Colon (tissue), 2 donors: ENCODE results near the gene RAP1GAP2.
"Not testable (repeated sequence)": the region's sequence is repeated elsewhere in the genome, so short reads cannot be mapped to it uniquely, and the experiment has no call there.

Source experiments
- FAIRE-seq: peaks from 2 replicates; lab custom pipeline; 2012; peaks lifted over from hg19 to GRCh38; lab: Jason Lieb, UNC
- donor health status: control.
- donor health status: control.

Gene RAP1GAP2

DNA sequence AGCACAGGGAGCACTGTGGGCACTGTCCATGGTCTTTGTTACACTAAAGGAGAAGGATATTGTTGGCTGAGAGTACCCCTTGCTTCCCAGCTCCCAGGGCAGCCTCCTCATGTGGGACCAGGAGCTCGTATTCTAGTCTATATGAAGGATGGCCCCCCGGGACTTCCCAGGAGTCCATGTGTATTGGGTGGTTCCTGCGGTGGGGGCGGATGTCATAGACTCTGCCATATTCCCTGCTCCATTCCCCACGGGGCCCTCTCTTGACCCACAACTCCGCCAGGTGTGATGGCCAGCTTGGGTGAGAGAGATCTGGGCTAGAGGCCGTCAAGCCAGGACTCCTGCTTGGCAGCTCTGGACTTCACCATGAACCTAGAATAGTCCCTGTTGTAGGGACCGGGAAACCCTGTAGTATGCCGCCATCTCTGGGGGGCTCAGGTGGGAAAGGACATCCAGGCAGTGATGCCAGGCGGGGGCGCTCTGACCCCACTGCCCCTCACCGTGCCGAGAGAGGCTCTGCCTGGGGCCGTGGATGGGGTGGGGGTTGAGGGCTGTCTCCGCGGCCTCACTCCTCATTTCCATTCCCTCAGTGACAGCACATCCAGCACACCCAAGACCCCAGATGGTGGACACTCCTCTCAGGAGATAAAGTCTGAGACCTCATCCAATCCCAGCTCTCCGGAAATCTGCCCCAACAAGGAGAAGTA, 229.3 kb downstream of the RAP1GAP2 start:
- FAIRE-seq, result no peak

DNA sequence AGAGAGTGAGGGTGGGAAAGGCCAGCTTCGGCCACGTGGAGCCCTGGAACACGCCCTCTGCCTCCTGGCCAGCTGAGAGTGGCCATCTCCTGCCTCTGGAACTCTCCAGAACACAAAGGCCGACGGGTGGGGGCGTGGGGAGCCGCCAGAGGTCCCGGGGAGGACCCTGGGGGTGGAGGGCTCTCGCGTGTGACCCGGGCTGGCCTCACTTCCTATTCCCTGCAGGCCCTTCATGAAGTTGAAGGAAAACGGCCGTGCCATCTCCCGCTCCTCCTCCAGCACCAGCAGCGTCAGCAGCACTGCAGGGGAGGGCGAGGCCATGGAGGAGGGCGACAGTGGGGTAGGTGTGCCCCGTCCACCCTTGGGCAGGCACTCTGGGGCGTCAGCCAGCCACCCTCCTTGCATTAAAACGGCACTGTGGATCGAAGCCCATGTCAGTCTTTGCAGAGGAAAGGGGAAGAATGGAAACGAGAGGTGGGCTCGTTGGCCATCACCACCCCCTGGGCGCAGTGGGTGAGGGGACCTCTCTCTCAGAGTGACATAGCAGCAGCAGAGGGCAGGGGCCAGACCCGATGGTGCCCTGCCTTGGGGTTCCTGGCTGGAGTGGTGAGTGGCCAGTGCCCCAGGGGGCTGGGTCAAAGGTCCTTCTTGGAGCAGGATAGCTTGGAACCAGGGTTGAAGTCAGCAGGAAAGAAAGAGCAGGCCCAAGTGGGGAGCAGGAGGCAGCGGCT, 230.1 kb downstream of the RAP1GAP2 start:
- no peak for FAIRE-seq

DNA sequence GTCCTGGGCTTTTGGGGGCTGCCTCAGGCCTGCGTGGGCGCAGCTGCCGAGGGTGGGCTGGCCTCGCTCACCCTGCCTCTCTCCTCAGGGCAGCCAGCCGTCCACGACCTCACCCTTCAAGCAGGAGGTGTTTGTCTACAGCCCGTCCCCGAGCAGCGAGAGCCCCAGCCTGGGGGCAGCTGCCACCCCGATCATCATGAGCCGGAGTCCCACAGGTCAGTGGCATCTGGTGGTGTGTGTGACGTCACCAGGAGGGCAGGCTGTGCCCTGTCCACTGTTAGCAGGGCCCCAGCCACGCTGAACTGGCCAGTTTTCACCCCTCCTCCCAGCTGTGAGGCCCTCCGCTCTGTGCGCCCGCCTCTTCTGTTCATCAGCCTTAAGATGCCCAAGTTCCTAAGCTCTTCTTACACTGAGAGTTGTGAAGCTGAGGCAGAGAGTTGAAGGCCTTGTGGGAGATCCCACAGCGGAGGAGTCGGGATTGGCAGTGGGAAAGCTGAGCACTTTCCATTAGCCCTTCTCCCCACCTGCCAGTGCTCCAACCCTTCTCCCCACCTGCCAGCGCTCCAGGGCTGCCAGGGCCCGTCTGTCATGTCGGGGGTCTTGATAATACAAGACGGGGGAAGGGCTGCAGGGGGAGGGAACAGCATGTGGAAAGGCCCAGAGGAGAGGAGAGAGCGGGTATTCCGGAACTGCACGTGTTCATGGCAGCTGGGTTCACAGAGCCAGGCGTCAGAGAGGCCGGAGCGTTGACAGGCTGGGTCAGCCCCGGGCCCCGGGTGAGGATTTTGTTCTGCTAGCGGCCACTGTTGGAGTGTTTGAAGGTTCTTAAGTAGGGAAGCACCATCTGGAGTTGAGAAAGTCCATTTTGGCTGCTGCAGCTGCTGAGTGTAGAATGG, 230.9 kb downstream of the RAP1GAP2 start:
- FAIRE-seq, result no peak

DNA sequence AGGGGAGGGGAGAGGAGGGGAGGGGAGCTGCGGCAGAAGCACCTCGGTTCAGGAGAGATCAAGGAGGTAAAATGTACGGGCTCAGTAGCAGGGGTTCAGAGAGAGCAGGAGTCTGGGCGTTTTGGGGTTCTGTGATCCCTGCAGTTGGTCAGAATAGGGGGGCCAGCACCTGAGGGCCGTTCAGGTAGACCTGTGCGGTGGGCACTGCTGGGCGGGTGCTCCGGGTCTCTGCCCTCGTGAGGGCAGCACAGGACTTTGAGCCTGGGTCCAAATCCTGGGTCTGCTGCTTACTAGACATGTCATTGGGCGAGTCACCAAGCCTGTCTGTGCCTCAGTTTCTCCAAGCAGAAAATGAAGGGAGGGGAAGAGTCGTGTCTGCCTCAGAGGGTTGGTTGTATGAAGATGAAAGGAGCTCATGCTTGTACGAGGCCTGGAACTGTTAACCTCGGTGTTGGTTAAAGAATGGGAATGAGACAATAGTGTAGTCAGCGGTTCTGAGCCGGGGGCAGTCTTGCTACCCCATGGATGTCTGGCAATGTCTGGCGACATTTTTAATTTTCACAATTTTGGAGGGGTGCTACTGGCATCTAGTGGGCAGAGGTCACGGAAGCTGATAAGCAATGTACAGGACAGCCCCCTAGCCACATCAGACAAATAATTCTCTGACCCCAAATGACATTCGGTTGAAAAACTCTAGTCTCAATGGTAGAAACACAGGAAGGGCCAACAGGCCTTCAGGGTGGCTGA, 231.7 kb downstream of the RAP1GAP2 start:
- FAIRE-seq, result no peak

DNA sequence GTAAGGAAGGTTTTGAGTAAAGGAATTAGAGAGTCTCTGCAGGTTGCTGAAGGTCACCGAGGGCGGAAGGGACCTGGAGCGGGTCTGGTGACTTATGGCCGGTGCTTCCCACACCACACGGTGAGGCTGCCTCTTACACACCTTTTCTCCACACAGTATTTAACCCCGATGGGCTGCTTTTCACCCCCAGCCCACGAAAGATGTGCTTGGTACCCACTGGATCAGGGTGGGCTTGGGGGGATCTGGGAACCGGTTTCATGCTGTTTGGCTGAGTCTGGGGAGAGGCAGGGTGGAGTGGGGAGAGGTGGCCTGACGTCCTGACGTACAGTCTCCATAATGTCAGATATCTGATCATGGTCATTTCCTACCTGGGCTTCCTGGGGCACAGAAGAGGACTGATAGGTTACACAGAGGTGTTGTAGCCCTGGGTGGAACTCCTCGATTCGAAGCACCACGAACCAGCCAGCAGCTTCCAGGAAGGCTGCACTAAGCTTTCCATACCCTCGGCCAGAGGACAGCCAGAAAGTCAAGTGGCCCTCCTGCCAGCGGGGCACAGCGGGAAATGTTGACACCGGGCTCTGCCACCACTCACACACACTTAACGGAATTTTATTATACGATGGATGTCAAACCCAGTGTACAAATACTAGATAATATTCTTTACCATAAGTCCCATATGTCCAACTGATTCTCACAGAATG, 233.1 kb downstream of the RAP1GAP2 start:
- FAIRE-seq, result no peak

DNA sequence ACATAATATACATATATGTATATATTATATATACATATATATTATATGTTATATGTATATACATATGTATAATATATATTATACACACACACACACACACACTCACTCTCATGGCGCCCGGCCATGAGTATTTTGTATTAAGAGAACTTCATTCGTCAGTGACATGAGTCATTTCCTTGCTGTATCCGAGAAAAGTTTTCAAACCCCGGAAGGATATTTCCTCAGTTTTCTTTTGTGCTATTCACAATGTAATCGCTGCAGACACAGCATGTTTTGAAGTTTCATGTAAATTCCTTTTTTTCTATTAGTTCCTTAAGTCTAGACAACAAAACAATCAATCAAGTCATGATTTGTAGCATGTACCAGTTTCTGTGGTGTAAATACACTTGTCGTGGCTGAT, 233.9 kb downstream of the RAP1GAP2 start:
- FAIRE-seq, result no peak

DNA sequence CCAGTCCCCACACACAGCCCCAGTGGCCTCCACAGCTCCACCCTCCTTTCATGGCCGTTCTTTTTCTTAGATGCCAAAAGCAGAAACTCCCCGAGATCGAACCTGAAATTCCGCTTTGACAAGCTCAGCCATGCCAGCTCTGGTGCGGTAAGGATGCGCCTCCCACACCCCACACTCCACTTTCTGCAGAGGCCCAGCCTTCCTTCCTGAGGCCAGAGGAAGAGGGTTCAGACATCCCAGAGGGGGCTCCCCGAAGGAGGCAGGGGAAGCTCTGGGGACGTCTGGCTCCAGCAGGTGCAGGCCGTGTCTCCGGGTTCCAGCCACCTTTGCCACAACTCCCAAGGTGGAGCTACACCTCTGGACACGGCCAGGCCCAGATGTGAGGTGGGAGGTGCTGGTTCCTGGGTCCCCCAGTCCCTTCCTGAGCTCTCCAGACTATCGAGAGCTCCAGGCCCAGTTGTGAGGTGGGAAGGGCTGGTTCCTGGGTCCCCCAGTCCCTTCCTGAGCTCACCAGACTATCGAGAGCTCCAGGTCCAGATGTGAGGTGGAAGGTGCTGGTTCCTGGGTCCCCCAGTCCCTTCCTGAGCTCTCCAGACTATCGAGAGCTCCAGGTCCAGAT, 234.7 kb downstream of the RAP1GAP2 start:
- not testable (repeated sequence) for FAIRE-seq

DNA sequence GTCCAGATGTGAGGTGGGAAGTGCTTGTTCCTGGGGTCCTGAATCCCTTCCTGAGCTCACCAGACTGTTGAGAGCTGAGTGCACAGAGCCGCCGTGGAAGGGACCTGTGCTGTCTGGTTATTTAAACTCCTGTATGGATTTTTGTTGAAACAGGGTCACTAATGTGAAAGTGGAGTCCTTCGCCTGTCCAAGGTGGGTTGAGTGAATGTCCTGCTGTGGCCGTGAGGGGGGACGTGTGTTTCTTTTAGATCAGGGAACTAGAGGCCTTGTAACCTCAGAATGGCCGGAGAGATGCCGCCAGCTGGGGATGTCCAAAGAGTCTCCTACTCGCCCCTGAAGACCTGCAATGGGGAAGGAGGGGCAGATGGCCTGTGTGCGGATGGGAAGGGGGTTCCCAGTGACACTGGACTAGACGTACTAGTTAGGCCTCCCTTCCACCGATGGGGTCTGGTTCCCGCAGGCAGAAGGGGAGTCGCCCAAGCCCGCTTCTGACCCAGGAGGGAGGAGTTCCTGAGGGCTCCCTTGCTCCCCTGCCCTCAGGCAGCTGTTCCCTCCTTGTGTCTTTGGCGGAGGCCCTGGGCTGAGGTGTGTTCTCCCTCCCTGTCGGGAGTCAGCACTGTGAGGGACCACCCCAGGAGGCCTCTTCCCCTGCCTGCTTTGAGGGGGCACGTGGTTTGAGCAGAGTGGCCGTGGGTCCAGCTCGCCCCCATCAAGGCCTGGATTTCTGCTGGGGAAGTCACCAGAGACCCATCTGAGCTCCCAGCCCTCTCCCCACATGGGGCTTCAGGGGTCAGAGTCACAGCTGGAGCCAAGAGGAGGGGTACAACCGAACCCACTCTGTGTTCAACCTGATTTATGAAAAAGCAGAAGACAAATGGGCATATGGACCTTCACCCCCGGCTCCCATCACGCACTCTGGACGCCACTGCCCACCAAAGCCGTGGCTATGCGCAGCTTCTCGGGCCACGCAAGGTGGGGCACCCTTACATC, 236.3 kb downstream of the RAP1GAP2 start:
- no peak for FAIRE-seq

DNA sequence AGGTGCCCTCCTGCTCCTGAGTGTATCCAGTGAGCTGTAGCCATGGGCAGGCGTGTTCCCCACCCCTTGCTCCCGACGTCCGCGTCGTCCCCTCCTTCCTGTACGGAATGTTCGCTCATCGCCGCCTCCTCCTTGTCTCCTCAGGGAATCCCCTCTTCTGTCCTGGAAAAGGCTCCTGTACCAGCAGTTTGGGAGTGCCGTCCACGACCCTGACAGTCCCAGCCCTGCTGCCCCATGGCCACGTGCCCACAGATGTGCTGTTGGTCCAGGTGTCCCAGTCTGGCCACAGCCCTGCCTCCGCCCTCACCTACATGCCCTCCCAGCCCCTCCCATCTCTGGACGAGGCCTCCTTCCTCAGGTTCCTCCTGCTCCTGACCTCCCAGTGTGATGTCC, 237.0 kb downstream of the RAP1GAP2 start:
- no peak for FAIRE-seq

DNA sequence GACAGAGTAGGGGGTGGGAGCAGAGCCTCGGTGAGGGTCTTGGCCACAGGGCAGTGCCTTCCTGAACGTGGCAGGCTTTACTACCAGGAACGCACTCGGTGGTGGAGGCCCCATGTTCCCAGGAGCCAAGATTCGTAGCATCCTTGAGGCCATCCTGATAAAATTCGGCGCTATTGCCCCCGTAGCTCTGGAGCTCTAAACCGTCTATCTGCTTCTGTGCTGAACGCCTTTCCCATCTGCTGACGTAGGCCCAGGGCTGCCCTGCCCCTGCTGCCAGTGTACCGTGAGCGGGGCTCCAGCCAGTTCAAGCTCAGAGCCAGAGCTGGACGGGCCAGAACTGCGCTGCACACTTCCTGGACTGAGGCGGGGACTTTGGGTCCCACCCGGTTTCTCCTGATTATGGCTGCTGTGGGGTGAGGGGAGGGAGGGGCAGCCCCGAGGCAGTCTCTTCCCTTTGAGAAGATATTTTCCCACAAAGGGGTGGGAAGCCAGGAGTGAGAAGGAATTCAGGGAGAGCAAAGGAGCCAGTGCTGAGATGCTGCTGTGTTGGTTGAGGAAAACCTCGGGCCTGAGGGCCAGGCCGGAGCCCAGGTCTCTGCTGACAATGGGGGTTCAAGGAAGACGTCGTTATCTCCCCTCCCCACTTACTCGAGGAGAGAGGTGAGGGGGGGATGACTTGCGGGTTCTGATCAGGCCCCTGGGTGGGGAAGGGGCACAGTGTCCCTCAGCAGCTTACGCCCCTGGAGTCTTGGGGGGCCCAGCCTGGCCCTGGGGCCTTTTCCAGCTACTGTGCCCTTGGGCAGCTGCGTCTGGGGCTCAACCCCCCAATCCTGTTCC, 237.7 kb downstream of the RAP1GAP2 start:
- no peak for FAIRE-seq

DNA sequence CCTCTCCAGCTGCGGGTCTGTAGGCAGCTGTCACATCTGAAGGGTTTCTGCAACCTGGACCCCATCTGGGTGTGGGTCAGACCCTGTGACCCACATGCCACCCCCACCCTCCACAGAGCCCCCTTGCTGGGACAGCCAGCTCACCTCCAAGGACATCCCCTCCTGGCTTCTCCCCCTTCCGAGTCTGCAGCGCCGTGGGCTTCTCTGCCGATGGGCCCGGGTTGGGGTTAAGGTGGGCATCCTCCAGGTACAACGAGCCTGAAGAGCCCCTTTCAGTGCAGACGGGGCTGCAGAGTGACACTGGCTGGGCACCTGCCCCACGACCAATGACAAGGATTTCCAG, 238.3 kb downstream of the RAP1GAP2 start:
- FAIRE-seq, result no peak

DNA sequence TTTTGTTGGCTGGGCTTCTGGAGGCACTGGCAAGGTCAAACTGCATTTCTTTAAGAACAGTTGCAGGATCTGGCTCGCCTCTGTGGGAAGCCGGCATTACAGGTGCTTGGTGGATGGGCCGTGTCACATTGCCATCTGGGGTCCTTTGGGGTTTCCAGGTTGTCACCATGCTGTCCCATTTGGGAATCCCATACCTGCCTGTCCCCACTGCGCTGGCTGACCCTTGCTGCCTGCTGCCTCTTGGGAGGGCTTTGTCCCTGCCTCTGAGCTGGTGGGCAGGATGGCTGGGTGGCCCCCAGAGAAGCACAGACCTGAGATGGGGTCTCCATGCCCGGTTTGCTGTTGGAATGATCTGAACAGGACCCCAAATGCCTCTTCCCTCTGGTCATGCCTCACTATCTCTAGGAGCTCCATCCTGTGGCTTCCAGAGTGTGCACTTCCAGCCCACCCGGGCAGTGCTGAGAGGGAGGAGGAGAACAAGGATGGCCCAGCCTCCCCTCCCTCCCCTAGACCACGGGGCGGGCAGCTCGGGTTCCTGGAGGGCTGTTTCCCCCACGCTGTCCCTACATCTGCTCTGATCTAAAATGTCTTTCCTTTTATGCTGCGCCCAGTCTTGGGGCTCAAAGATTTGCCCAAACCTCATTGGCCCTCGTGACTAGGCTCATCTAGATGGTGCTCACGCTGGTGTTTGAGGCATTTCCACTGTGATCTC, 239.2 kb downstream of the RAP1GAP2 start:
- no peak for FAIRE-seq

DNA sequence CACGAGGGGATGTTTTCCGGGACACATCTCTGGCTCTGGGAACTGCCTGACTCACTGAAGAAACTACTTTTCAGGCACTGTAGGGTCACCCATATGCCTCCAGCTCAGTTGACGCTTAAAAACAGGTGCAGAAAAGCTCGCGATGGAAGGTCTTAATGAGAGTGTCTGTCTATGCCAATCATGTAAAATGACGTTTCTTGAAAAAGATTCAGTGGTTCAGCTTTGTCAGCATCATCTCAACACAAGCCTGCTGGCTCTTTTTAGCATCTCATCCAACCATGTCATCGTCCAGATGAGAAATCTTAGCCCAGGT, 239.7 kb downstream of the RAP1GAP2 start:
- FAIRE-seq, result no peak

DNA sequence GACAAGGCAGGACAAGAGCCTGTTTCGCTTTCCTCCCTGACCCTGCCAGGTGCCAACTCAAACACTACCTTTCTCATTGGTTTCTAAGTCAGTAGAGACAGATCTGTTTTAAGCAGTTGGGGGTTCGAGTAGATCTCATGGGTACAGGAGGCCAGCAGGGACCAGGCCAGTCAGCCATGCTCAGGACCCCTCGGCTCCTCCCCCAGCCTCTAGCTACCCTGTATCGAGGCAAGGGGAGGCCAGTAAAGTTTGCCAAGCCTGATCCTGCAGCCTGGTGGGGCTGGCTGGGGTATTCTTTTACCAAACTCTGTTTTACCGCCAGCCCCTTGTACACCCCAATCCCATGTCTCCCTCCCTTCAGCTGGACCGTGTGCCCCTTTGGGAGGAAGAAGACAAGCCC, 240.6 kb downstream of the RAP1GAP2 start:
- no peak for FAIRE-seq

DNA sequence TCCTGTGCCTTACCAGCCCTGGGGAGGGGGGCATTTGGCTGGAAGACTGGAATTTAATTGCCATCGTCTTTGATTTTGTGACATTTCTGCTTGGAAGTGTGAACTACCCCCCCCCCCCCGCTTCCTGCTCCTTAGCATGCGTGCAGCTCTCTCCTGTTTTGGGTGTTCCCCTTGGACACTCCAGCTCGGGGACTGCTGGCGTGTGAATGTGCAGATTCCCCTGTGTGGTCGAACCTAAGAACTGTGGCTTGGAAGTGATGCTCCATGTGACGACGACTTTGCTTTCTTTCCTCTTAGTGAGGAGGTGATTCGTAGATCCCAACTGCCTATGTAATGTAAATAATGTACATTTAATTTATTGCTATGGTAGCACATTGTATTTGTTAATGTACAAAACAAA, 241.0 kb downstream of the RAP1GAP2 start:
- no peak for FAIRE-seq

DNA sequence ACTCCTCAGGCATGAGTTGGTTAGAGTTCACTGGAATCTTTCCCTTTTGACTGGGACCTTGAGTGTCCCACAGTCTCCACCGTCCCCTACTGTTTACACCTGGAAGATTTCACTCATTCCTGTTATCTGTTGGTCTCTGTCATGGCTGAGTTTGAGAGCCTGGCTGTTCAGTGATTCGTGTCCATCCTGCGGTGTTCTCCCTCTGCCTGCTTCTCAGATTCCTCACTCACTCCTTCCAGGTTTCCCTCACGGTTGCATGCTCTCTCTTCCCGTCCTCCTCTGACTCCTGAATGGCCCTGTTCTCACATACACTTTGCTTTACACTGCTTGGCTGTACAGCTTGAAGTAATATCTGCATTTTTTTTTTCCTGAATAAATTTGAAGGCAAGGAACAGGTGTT, 242.7 kb downstream of the RAP1GAP2 start:
- no peak for FAIRE-seq

DNA sequence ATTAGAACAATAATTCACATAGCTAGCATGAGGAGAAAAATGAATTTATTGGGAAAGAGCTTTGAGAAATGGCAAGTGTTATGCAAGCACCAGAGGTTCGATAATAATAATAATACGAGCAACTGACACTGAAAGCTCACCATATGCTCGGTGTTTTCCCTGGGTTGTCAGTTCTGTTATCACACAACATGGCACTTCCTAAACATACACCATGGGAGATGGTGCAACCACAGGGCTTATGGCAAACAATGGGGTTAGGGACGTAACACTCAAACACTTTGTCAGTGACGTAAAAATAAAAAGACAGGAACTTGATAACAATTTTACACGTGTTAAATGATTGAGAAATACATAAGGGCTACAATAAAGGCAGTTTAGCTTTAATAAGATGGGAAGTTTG, 243.5 kb downstream of the RAP1GAP2 start:
- FAIRE-seq, result no peak

DNA sequence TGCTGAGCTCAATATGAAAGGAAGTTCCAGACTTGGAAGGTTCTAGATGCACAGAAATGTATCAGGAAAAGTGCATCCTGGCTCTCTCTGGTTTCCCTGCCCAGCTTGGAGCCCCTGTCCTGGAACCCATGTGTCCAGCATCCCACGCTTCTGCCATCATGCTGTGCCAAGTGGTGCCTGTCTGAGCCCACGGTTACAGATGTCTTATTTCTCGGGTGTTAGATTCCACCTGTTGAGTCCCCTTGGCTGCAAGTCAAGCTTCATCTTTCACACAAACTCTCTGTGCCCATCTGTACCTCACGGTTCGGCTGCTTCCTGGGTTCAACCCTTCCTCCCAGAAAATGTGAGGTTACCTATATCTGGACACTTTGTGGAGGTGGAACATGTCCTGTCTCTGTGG, 244.6 kb downstream of the RAP1GAP2 start:
- no peak for FAIRE-seq
